NCI-H446 treated with DMSO at 0.1 percent for 48 hours (cell line): ENCODE data around the gene DENND5A.
A peak's percentile ranks its signal among the peaks of the same experiment; 100 is the strongest.
"Not testable (repeated sequence)": the region's sequence is repeated elsewhere in the genome, so short reads cannot be mapped to it uniquely, and the experiment has no call there.

Experiments used
- DNase-seq: peaks from one replicate; lab custom pipeline; 2025; lab: John Stamatoyannopoulos, UW

Gene DENND5A

DNA sequence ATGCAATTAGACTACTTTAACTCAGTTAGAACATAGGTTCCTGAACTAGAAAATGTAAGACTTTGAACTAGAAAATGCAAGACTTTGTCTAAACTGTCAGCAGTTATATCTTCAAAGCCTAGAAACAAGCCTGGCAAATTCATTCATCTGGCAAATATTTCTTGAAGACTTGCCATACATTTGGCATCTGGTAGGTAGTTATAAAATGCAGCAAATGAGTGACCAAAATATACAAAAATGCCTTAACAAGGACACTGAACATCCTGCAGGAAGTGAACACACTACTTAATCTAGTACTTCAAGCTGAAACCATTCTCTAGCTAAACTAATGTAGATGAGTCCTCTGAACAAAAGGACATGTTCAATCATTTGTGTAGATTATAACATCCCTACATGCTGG is 89.0 kb downstream of the DENND5A start:
- DNase-seq: peak; percentile 2

DNA sequence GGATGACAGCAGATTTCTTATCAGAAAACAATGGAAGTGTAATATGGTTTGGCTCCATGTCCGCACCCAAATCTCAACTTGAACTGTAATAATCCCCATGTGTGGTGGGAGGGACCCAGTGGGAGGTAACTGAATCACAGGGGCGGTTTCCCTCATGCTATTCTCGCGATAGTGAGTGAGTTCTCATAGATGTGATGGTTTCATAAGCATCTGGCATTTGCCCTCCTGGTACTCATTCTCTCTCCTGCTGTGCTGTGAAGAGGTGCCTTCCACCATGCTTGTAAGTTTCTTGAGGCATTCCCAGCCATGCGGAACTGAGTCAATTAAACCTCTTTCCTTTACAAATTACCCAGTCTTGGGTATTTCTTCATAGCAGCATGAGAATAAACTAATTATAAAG is 92.8 kb downstream of the DENND5A start:
- DNase-seq: no peak

DNA sequence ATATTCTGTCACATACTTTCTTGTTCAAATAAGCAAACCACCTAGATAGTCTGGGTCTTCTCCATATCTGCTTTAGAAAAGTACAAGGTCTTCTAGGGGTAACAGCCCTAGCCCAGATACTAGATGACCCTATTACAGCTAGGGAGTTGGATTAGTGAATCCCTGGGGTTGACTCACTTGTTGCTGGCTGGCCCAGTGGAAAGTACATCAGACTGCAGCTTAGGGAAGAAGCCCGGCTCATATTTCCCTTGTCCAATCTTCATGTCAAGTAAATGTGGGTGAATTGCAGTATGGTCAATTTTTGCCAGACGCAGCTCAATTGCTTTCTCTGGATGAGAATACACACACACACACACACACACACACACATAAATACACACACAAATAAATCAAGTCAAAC is 94.7 kb downstream of the DENND5A start:
- DNase-seq: no peak

DNA sequence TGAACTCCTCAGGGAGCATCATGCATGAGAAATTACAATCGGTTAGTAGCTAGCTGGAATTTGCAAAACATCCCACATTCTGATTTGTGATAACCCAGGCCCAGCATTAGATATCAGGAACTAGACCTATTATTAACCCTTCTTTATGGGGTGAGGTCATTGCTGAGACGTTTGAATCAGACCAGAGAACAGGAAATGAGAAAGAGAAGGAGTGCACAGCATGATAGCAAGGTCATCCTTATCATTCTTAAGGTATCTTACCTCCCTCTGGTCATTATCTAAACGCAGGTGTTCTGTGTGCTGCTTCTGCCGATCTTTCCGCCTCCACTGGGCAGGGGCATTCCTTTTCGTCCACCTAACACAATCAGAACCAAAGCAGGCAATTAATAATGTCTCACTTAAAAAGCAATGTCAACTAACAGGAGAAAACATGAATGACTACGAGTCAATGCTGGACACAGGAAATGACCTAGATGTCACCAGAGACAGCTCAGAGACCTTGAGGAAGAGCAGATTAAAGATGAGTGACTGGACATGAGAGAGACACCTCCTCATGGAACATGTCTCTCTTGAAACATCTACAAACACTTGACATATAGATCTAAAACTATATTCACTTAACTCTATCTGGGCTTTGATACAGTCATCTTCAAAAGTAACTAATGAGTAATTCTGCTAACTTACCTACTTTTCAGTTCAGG is 95.4 kb downstream of the DENND5A start:
- no peak for DNase-seq

DNA sequence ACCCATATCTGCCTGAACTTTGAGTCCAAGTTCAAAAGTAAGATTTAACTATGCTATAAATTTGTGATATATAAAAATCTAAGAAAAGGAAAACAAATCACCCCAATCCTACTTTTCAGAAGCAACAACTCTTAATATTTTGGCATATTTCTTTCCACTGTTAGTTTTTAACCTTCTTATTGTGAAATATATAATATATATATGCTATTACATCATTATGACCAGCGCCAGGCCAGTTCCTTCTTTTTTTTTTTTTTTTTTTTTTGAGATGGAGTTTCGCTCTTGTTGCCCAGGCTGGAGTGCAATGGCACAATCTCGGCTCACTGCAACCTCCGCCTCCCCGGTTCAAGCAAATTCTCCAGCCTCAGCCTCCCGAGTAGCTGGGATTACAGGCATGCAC is 103.2 kb downstream of the DENND5A start:
- DNase-seq: not testable (repeated sequence)

DNA sequence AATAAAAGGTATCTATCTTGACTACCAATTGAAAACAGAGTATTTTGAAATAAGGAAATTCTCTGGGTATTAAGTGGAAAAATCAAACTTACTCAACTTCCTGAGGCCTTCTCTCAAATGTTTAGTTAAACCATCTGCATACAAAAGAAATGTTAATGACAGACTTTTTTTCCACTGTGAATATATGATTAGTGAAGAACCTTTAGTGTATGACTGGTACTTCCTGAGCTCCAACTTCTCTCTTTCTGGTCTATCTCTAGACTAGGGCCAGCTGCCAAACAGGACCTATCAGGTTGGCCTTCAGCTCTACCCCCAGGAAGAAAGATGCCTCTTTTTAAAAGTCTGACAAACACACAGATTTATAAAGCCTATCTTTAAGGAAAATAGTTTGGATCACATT is 105.0 kb downstream of the DENND5A start:
- no peak for DNase-seq

DNA sequence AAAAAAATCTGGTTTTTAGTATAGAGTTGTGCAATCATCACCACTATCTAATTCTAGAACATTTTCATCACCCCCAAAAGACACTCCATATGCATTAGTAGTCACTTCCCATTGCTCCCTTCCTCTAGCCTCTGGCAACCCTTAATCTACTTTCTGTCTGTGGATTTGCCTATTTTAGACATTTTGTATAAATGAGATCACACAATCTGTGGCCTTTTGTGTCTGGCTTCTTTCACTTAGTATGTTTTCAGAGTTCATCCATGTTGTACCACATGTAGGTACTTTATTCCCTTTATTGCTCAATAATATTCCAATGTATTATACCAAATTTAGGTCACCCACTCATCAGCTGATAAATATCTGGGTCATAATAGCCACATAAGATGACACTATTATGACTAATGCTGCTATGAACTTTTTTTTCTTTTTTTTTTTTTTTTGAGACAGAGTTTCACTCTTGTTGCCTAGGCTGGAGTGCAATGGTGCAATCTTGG is 106.2 kb downstream of the DENND5A start:
- DNase-seq: no peak

DNA sequence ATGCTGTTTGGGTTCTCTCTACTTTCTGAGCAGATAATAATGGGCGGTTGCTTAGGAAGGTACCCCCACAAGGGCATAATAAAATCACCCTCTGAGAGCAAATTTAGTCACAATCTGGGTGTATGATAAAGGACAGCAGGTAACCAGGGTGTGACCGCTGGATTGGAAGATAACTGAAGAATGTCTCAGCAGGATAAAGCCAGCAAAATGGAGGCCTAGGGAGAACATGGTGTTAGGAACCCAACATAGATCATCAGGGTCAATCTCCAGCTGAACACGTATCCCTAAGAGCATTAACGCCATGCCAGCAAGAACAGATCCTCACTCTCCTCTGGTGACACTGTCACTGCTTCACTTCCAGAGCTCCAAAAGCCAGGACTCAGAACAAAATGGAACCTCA is 109.2 kb downstream of the DENND5A start:
- DNase-seq: no peak

DNA sequence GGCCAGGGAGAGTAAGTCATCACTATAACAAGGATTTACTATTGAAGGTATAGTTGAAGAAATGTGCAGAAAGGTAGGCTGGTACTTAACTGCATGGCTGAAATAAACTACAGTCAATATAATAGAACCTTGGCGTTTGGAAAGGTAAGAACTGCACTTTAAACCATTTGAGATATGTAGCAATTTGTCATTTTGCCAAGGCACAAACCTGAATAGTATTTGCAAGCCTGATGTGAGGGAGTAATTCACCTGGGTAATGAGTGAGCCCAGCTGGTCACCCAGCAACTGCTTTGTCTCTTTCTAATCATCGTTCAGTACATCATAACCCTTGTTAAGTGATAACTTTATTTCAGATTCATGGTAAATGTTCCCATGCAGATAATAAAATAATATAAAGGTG is 111.5 kb downstream of the DENND5A start:
- DNase-seq: no peak

DNA sequence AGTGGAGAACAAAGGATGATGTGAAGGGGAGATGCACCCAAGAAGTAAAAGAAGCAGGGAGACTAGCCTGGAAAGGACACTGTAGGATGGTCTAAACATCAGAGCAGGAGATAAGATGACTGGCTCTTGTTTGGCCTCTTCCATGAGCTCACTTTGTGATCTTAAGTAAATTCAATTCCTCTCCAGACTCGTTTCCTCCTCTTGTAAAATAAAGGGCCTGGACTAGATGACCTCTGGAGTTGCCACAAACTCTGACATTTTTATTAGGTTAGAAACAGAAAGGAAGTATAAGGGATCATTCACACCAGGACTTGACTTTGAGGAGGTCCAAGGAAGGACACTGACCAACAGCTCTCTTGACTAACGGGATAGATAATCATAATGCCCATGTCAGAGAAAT is 113.5 kb downstream of the DENND5A start:
- no peak for DNase-seq

DNA sequence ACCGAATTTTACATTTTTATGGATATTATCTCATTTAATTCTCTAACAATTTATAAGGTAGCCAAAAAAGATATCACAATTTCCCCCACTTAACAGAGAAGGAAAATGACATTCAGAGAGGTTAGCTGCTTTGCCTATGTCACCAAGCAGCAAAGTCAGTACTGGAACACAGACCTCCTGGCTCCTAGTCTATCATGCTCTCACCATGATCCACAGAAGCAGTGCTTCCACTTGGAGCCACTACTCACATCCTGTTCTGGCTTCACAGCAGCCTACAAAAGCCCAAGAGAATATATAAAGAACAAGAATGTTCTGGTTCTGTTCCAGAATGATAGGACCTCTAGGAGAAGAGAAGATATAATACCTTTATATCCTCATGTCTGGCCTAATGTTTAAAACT is 114.2 kb downstream of the DENND5A start:
- DNase-seq: no peak

DNA sequence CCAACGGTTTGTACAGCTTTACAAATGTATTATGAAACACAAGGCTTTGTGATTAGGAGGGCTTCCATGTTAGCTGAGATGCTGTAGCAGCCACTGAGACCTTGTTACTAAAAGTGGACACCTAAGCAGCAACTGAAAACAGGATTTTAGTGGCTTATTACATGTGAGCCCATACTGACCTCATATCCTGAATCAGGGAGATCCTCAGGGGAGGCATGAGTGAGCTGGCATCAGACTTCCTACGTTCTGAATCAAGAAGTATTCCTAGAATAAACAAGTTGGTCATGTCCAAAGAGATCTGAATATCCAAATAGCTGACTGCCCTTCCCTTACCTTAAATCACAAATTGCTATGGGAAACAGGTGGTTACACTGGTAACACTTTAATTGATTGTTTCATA is 114.6 kb downstream of the DENND5A start:
- DNase-seq: no peak

DNA sequence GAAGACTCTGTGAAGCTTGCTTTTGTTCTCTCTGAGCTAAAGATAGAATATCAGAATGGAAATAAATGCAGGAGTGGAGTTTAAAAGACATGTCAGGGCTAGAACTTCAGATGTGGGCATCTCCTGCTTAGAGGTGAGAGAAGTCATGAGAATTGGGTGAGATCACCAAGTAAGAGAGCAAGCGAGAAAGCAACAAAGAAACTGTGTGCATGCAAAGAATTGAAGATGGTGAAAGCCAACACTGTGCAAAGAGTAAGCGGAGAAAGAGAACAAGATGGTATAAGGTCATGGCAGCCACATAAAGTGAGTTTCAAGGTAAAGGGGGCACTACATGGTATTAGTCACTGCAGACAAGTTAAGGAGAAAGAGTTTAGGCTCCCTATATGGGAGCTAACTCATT is 116.4 kb downstream of the DENND5A start:
- no peak for DNase-seq

DNA sequence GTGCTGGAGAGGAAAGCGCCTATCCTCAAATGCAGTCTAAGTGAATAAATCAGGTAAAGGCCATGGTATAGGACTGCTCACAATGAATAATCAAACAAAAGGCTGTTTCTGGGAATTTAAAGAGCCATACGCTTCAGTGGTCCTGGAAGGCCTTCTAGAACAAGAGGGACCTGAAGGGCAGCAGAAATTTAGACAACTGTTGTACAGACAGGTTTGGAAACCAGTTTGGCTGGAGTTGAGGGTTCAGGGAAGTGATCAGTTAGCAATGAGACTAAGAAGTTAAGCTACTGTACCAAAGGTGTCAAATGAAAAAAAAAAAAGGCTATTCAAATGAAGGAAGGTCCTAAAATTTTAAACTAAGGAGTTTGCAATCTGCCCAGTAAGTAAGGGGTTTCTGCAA is 117.1 kb downstream of the DENND5A start:
- no peak for DNase-seq

DNA sequence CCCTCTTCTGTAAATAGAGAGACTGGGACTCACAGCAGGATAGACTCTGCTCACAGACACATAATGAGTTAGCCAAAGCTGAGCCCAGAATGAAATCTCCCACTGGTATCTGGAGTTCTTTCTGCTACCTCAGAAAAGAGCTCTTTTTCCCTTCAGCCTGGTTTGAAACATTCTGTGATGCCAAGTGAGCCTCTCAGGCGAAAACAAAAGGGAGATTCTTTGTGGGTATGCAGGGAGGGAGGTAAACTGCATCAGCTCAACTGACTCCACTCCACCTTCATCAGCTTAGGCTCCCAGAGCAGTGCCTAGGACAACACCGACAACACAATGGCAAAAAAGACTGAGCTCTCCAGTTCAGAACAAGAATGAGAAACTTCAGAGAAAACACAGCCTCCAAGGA is 118.7 kb downstream of the DENND5A start:
- no peak for DNase-seq

DNA sequence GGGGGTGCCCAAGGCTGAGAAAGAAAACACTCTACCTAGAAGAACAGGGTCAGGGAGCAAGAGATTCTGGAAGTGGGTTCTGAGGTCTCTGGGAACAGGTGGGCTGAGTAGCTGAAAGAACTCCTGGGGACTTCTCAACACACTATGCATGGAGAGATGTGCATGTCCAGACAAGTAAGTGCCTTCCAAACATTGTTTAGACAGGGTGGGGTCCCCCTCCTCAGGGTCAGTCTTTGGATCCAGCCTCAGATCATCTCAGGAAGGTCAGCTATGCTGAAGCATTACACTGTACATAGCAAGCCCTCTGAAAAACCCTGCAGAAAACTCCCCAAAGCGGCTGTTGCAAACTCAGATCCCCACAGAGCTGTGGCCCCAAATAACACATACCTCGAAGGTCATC is 119.9 kb downstream of the DENND5A start:
- DNase-seq: no peak

DNA sequence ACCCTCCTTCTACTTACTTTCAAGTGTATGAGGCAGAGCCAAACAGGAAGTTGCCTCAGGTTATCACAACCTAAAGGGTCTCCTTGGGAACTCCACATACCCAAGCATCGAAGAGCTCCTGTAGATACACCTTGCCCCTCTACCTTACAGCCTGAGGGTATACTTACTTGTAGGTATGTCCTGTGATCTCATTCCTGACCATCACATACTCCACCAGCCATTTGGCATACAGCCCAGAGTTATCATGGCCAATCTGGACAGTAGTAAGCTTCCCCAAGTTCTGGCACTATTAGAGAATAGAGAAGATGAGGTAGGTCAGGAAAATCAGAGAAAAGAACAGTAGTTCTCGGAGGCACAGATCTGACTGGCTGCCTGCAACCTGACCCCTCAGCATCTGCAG is 120.3 kb downstream of the DENND5A start:
- DNase-seq: no peak

DNA sequence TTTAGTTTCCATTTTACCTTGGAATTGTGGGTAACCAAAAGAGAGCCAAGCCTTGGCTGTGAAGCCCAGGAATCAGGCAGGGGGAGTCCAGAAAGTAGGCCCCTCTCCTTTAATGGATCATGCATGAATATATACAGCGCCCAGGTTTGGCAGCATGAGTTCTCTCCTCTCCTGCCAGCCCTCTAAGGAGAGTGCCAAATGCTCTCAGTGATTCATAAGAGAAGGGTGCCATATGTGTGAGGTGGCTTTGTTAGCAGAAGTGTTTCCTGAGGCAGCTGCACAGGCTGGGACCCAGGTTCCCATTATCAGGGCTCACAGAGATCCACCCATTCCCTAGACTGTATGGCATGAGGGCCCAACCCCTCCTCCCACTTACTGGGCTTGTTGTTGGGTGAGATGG is 121.4 kb downstream of the DENND5A start:
- peak; percentile 91 for DNase-seq

DNA sequence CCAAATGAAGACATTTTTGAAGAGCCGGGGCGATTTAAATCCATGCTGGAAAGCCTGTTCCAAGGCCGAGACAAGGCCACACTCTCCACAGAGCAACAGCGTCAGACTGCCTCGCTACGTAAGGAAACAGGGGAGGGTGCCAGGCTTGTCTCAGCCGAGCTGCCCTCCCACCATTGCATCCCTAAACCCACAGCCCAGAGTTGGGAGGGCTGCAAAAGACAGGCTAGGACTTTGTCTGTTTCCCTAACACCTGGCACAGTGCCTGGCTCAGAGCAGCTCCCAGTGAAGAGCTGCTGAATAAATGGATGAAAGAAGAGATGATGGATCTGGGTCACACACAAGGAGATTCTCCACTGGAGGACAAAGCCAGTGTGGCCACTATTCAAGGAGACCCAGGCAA is 122.4 kb downstream of the DENND5A start:
- no peak for DNase-seq

DNA sequence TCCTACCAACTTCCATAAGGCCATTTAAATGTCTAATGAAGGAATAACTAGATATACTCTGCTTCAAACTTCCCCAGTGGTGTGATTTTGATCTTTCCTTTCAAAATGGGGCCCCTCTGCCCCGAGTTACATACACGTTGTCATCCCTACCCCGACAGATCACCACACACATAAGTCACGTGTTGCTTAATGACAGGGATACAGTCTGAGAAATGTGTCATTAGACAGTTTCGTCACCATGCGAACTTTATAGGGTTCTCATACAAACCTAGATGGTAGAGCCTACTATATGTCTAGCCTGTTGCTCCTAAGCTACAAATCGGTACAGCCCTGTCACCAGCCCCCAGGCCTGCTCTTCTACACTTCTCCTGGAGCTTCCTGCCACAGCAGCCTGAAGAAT is 124.0 kb downstream of the DENND5A start:
- DNase-seq: no peak

DNA sequence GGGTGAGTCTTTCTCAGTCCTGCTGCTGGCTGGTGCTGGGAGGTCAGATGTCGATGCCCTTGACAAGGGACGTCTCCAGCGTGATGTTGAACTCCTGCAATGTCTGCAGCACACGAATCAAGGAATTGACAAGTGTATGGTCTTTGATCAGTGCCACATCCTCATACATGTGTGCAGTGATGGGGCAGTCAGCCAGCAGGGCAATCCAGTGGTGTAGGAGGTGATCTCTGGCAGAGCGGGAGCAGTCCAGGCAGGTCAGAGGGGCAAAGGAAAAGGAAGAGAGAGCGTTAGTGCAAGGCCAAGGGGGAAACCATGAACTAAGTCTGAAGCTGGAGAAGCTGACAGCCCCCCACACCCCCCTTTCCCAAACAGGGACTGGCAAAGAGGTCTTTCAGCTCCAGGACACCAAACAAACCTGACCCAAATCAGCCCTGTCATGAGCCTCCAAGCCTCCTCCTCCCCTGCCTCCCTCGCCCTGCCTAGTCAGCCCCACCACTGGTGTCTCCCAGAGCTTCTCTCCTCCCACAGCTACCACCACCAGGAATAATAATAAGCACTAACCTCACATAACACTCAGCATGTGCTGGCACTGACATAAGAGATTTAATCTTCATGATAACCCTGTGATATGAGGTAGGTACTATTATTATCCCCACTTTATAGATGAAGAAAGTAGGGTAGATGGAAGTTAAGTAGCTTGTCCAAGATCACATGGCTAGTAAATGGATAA is 125.4 kb downstream of the DENND5A start:
- DNase-seq: no peak

DNA sequence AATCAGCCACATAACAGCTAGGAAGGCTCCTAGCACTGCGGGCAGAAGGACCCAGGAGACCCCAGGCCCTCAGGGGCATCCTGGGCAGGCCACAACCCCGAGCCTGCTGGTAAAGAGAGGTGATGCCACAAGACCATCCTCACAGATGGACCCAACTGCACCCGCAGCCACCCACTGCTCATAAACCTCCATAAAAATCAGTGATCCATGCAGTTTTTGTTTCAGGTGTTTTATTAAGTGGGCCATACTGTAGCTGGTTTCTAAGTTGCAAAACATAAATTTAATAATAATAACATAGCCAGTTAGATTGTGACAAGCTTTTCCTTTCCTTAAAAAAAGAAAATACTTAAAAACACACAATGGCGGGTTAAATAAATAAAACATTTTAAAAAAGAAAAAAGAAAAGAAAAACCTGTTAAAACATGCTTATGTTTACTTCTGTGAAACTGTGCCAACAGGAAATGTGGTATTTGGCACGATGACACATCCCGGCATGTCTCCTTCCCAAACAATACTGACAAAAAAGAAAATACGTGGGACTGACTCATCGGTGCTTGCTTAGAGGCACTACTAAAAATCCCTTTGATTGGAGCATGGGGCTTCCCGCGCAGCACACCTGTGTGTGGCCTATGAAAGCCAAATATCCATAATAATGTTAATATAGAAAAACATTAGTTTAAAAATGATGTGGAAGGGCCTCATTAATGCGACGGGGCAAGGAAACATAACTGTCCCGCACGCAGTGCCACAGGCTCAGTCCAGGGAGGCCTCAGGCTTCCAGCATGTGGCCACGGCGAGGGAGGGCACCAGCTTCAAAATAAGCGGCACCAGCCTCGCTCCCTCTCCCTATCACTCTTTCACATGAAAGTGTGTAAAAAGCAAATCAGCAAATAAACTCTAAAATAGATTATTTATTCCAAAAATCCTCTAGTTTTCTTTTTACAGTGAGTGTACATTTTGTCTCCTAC is 126.3 kb downstream of the DENND5A start:
- peak; percentile 76 for DNase-seq

DNA sequence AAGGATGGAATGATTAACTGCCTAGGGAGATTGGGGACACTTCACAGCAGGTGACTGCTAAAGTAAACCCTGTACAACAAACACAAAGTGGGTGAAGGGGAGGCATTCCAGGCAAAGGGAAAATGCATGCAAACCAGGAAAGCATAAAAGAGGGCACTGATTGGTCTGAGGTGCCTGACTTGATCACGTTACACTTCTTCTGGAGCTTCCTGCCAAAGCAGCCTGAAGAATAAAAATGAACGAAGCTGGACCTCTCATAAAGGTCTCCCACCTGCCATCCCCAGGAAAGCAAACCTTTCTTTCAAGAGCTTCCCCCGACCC is 127.1 kb downstream of the DENND5A start:
- DNase-seq: no peak
